DOHH2 (cell line): ENCODE results near the gene ST6GALNAC5.

Source experiments
- H3F3A ChIP-seq: fragments of 200-600 bp; sonication (generic), shearing (Covaris generic); 2 replicates; pipeline ENCODE4 v1.6.0; 2016; ENCODE audit warnings: antibody characterized with exemption, mild to moderate bottlenecking; ENCODE audit not compliant: control insufficient read depth, insufficient read depth
- H3K27ac ChIP-seq: fragments of 200-600 bp; sonication (generic); 2 replicates; pipeline ENCODE4 v1.5.1; 2014; ENCODE audit warnings: low read depth, mild to moderate bottlenecking, low read length, moderate library complexity
- H3K27me3 ChIP-seq: fragments of 200-600 bp; sonication (generic); 2 replicates; pipeline ENCODE4 v1.6.1; 2014; ENCODE audit warnings: mild to moderate bottlenecking, low read length, mixed read lengths; ENCODE audit not compliant: control insufficient read depth
- H3K36me3 ChIP-seq: fragments of 200-600 bp; sonication (generic); 2 replicates; pipeline ENCODE4 v1.6.1; 2014; ENCODE audit warnings: mild to moderate bottlenecking, low read length, moderate library complexity, mixed read lengths; ENCODE audit not compliant: control insufficient read depth
- H3K4me1 ChIP-seq: fragments of 200-600 bp; sonication (generic); 2 replicates; pipeline ENCODE4 v1.6.1; 2014; ENCODE audit warnings: mild to moderate bottlenecking, low read length, mixed read lengths; ENCODE audit not compliant: control insufficient read depth
- H3K4me2 ChIP-seq: fragments of 200-600 bp; sonication (generic); 2 replicates; pipeline ENCODE4 v1.6.0; 2014; ENCODE audit warnings: mild to moderate bottlenecking, low read length, moderate library complexity
- H3K4me3 ChIP-seq: fragments of 200-600 bp; sonication (generic); 2 replicates; pipeline ENCODE4 v1.5.1; 2014; ENCODE audit warnings: mild to moderate bottlenecking, low read length, mixed read lengths
- H3K79me2 ChIP-seq: fragments of 200-600 bp; sonication (generic); 2 replicates; pipeline ENCODE4 v1.6.1; 2014; ENCODE audit warnings: mild to moderate bottlenecking, low read length, mixed read lengths; ENCODE audit not compliant: control insufficient read depth
- H3K9me2 ChIP-seq: fragments of 200-600 bp; sonication (generic); replicated peaks from 2 replicates; pipeline ENCODE4 v1.6.1; 2014; ENCODE audit warnings: mild to moderate bottlenecking, low read length, mixed read lengths; ENCODE audit not compliant: control insufficient read depth
- H3K9me3 ChIP-seq: fragments of 200-600 bp; sonication (generic); 2 replicates; pipeline ENCODE4 v1.6.1; 2014; ENCODE audit warnings: antibody characterized with exemption, low read length, mixed read lengths; ENCODE audit not compliant: control insufficient read depth, insufficient read depth
- H4K20me1 ChIP-seq: fragments of 200-600 bp; sonication (generic); 2 replicates; pipeline ENCODE4 v1.6.0; 2014; ENCODE audit warnings: low read depth, mild to moderate bottlenecking, antibody characterized with exemption, low read length, moderate library complexity; ENCODE audit not compliant: control insufficient read depth, insufficient read depth
- EZH2phosphoT487 ChIP-seq: fragments of 200-600 bp; sonication (generic); IDR thresholded peaks from 2 replicates; pipeline ENCODE4 v1.6.1; 2017; ENCODE audit warnings: borderline replicate concordance, mild to moderate bottlenecking, antibody characterized with exemption, low read length, moderate library complexity, mixed read lengths
- TF ChIP-seq, protein P1 (sequence below): fragments of 200-600 bp; sonication (generic); IDR thresholded peaks from one replicate; pipeline ENCODE4 v1.5.1; 2014; ENCODE audit warnings: antibody characterized with exemption, mild to moderate bottlenecking, low read depth, low read length; ENCODE audit not compliant: poor library complexity, severe bottlenecking

ST6GALNAC5 gene

DNA sequence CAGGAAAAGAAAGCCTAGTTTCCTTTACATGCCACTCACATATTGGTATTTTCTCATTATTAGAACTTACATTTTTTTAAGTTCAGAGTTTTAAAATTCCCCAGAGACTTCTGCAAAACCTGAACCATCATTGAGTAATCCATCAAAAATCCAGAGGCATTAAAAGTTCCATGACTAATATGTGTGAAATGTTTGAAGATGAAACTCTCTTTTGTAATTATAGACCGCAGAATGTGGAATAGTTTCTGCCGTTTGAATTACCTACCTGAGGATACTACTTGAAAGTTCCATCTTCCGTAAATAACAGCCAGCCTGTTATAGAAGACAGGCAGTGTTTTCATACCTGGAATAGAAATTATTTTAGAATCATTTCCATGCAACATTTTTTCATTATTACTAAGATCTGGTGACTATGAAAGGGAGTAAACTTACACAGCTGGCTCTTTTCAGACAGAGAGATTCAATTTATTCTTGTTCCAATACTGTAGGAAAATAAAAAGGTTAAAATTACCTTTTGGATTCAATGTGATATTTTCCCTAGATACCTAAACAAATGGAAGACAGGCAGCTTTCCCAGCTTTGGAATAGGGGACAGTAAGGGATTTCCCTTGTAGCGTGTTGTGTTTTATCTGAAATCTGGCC, 131.4 kb downstream of the ST6GALNAC5 start:
- H3K9me3 ChIP-seq: no peaks in the 10 kb centered on the region
- H3K27ac ChIP-seq: no peak overlapping the region
- no peak overlapping the region for H3K4me2 ChIP-seq

DNA sequence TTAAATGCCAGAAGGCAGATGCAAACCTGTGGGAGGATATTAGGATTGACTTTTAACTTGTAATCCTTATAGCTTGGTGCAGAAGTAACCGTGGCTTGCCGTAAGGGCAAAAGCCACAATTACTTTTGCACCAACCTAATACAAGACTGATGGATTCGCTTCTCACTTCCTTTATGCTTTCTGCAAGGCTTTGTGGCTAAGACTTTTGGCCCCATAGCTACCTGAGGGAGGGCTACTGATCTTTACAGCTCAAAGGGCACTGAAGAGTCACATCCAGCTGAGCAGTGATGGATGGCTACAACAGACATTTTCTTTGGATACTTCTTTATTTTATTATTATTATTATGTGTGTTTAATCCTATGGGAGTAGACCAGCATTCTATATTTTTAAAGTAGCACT, 140.4 kb downstream of the ST6GALNAC5 start:
- Histone ChIP-seq H4K20me1 (no peaks in the 10 kb centered on the region), H3K4me3 (no peak overlapping the region), H3K4me1 (no peaks in the 10 kb centered on the region), H3K36me3 (no peaks in the 10 kb centered on the region), H3F3A (no peaks in the 10 kb centered on the region), H3K79me2 (no peaks in the 10 kb centered on the region), H3K27ac (no peak overlapping the region), H3K4me2 (no peak overlapping the region), H3K27me3 (no peaks in the 10 kb centered on the region), H3K9me3 (no peaks in the 10 kb centered on the region), H3K9me2 (no peaks in the 10 kb centered on the region)
- no peak for TF ChIP-seq EZH2phosphoT487
- TF ChIP-seq, protein P1, sequence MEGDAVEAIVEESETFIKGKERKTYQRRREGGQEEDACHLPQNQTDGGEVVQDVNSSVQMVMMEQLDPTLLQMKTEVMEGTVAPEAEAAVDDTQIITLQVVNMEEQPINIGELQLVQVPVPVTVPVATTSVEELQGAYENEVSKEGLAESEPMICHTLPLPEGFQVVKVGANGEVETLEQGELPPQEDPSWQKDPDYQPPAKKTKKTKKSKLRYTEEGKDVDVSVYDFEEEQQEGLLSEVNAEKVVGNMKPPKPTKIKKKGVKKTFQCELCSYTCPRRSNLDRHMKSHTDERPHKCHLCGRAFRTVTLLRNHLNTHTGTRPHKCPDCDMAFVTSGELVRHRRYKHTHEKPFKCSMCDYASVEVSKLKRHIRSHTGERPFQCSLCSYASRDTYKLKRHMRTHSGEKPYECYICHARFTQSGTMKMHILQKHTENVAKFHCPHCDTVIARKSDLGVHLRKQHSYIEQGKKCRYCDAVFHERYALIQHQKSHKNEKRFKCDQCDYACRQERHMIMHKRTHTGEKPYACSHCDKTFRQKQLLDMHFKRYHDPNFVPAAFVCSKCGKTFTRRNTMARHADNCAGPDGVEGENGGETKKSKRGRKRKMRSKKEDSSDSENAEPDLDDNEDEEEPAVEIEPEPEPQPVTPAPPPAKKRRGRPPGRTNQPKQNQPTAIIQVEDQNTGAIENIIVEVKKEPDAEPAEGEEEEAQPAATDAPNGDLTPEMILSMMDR: no peak

More for the DNA sequence above, 131.4 kb downstream of the ST6GALNAC5 start:
- H3K36me3 ChIP-seq: no peaks in the 10 kb centered on the region
- no peak for TF ChIP-seq EZH2phosphoT487
- TF ChIP-seq, protein P1: no peak
- H3K9me2 ChIP-seq: no peaks in the 10 kb centered on the region
- no peaks in the 10 kb centered on the region for H3K27me3 ChIP-seq
- no peaks in the 10 kb centered on the region for H3K4me1 ChIP-seq
- H3K4me3 ChIP-seq: no peak overlapping the region
- H3F3A ChIP-seq: no peaks in the 10 kb centered on the region
- no peaks in the 10 kb centered on the region for H4K20me1 ChIP-seq
- no peaks in the 10 kb centered on the region for H3K79me2 ChIP-seq

DNA sequence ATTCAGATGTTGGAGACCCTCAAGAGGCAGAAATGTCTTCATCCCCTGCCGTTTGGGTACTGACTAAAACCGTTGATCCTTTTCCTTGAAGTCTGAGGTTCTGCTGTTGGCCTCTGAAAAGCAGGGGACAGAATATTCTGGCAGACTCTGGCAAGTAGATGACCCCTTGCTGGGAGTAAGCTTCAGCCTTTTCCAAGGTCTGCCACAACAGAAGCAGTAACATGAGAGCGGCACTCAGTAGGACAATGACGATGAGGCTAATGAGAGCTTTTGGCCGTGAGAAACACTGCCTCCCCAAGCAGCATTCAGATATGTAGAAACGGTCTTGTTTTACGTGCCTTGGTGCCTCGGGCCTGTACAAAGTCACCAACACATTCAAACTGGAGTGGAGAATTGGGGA, 143.7 kb downstream of the ST6GALNAC5 start:
- no peaks in the 10 kb centered on the region for H3K4me1 ChIP-seq
- H3K4me2 ChIP-seq: no peak overlapping the region
- H3F3A ChIP-seq: no peaks in the 10 kb centered on the region
- H3K36me3 ChIP-seq: no peaks in the 10 kb centered on the region
- H3K9me2 ChIP-seq: no peaks in the 10 kb centered on the region
- no peaks in the 10 kb centered on the region for H3K79me2 ChIP-seq
- no peaks in the 10 kb centered on the region for H3K27me3 ChIP-seq
- no peak for TF ChIP-seq EZH2phosphoT487
- TF ChIP-seq, protein P1: no peak
- no peaks in the 10 kb centered on the region for H3K9me3 ChIP-seq
- no peak overlapping the region for H3K4me3 ChIP-seq
- no peak overlapping the region for H3K27ac ChIP-seq
- H4K20me1 ChIP-seq: no peaks in the 10 kb centered on the region
